ENCODE data around the gene AVPR1B. TPM values are rescaled to one million over a fixed set of nuclear protein-coding genes. Genes with fewer than 3 reads are reported as not detected.

The AVPR1B gene
- total RNA-seq, 1 experiment from 2014 or later = not detected

DNA sequence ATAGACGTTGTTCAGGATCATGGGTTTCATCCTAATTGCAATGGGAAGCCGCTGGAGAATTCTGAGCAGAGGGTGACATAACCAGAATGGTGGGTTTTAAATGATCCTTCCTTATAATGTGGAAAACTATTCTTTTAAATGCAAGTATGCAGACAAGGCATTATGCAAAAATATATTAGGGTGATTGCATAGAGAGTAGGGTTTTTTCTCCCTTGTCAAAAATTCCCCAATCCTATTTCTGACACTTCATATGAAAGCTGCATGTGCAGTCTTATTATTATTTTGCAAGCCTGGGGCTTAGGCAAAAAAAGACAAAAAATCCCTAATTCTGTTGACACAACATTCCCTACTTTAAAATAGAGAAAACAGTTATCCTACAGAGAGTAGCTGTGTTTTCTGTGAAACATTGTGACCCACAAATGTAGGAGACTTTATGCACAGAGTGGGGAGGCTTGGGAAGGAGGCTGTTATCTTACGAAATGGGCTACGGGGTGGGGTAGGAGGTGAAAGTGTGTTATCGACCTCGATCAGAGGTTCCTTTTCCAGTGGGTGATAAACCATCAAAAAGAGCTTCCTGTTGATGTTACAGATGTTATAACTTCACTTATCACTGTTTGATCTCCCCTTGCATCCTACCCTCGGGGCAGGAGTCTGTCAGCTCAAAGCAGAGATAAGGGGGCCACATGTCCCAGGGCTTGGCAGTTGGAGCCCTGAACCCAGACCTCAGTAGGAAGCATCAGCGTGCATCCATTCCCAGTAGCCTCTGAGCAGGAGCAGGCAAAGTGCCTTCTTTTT, 37.0 kb downstream of the AVPR1B start:
- Histone ChIP-seq H4K5ac (ENCODE audit: insufficient read length, low read depth, low read length) (no peak overlapping the region), H3K14ac (ENCODE audit: insufficient read depth, low read length) (no peak overlapping the region), H2AK5ac (ENCODE audit: insufficient read length, low read length) (no peak overlapping the region), H3K56ac (ENCODE audit: insufficient read length, low read depth, low read length) (no peak overlapping the region), H3K23ac (ENCODE audit: insufficient read length, low read depth, low read length) (no peak overlapping the region), H2BK15ac (ENCODE audit: low read depth, low read length) (no peak overlapping the region), H4K91ac (ENCODE audit: insufficient read length, low read depth, low read length) (no peak overlapping the region), H2BK20ac (ENCODE audit: low read depth, low read length, poor library complexity, severe bottlenecking) (no peak overlapping the region), H2BK120ac (ENCODE audit: low read depth, low read length, poor library complexity, severe bottlenecking) (no peak overlapping the region), H2AFZ (ENCODE audit: low read length) (no peak overlapping the region), H4K20me1 (ENCODE audit: control insufficient read depth, insufficient read depth, insufficient read length) (no peaks in the 10 kb centered on the region), H3T11ph (ENCODE audit: low read length) (no peak overlapping the region), H4K8ac (replicated peaks; ENCODE audit: insufficient read length, low read depth, low read length) (no peak overlapping the region), H3K4me1 (ENCODE audit: insufficient read depth, low read length) (peaks cover 8% of the 10 kb centered on the region; the same call in 1 of the 2 replicates), H3K18ac (ENCODE audit: insufficient read length, low read depth, low read length) (no peak overlapping the region), H3K23me2 (ENCODE audit: insufficient read length, low read depth, low read length, poor library complexity, severe bottlenecking) (no peaks in the 10 kb centered on the region), H2BK12ac (ENCODE audit: insufficient read length, low read depth, low read length) (no peak overlapping the region), H3K79me1 (ENCODE audit: insufficient read depth, low read depth, low read length, poor library complexity, severe bottlenecking) (no peaks in the 10 kb centered on the region), H3K9ac (ENCODE audit: extremely low read depth, insufficient read length, low read length) (no peak overlapping the region), H3K9me3 (ENCODE audit: control insufficient read depth, low read depth, low read length) (no peaks in the 10 kb centered on the region), H2BK5ac (ENCODE audit: insufficient read length, low read length) (no peak overlapping the region), H3K79me2 (ENCODE audit: insufficient read depth, low read length) (no peaks in the 10 kb centered on the region), H3K4me2 (ENCODE audit: insufficient read depth, insufficient read length, low read length) (no peak overlapping the region), H3K4ac (ENCODE audit: low read depth, low read length) (no peak overlapping the region), H3K27ac (ENCODE audit: insufficient read length, low read depth, low read length) (no peak overlapping the region), H3K27me3 (ENCODE audit: insufficient read depth, low read length) (no peaks in the 10 kb centered on the region)
- peaks cover 5% of the 10 kb centered on the region; the same call in 1 of the 2 replicates for H3K27me3 Mint-ChIP-seq (ENCODE audit: low read depth)
- no peaks in the 10 kb centered on the region for H3K36me3 Mint-ChIP-seq (ENCODE audit: insufficient read depth in 1 of 3, low read depth in 3 of 3)
- no peak overlapping the region; a peak in 1 of 7 replicates for H3K27ac Mint-ChIP-seq
- no CpG with 5 or more reads among the region's 8 CpGs for WGBS (ENCODE audit: extremely low coverage, insufficient read length, low lambda C conversion rate)
- no peaks in the 10 kb centered on the region for H3K9me3 Mint-ChIP-seq
- H3K4me1 Mint-ChIP-seq = peaks cover 16 to 25% of the 10 kb centered on the region in 2 experiments
- DNase-seq = no peak
- TF ChIP-seq, protein P1, sequence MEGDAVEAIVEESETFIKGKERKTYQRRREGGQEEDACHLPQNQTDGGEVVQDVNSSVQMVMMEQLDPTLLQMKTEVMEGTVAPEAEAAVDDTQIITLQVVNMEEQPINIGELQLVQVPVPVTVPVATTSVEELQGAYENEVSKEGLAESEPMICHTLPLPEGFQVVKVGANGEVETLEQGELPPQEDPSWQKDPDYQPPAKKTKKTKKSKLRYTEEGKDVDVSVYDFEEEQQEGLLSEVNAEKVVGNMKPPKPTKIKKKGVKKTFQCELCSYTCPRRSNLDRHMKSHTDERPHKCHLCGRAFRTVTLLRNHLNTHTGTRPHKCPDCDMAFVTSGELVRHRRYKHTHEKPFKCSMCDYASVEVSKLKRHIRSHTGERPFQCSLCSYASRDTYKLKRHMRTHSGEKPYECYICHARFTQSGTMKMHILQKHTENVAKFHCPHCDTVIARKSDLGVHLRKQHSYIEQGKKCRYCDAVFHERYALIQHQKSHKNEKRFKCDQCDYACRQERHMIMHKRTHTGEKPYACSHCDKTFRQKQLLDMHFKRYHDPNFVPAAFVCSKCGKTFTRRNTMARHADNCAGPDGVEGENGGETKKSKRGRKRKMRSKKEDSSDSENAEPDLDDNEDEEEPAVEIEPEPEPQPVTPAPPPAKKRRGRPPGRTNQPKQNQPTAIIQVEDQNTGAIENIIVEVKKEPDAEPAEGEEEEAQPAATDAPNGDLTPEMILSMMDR (conservative IDR thresholded peaks at IDR 0.05) = no peak
- H3K4me3 Mint-ChIP-seq = no peak overlapping the region
